ENCODE measurements around the gene PDE10A. TPM values are rescaled to one million over a fixed set of nuclear protein-coding genes. Genes with fewer than 3 reads are reported as not detected.

The PDE10A gene
- total RNA-seq, 6 experiments from 2014 or later = 1.2 to 2.0 (median 1.6) TPM; not detected in 2

GRCh38 chr6:165543781-165544180, 119.3 kb downstream of the PDE10A start:
- H3K36me3 Mint-ChIP-seq (ENCODE audit: low read depth) = no peaks in the 10 kb centered on the region
- peaks cover 1% of the 10 kb centered on the region; the same call in 1 of the 2 replicates for H3K27me3 Mint-ChIP-seq (ENCODE audit: insufficient read depth)
- TF ChIP-seq, protein P1, sequence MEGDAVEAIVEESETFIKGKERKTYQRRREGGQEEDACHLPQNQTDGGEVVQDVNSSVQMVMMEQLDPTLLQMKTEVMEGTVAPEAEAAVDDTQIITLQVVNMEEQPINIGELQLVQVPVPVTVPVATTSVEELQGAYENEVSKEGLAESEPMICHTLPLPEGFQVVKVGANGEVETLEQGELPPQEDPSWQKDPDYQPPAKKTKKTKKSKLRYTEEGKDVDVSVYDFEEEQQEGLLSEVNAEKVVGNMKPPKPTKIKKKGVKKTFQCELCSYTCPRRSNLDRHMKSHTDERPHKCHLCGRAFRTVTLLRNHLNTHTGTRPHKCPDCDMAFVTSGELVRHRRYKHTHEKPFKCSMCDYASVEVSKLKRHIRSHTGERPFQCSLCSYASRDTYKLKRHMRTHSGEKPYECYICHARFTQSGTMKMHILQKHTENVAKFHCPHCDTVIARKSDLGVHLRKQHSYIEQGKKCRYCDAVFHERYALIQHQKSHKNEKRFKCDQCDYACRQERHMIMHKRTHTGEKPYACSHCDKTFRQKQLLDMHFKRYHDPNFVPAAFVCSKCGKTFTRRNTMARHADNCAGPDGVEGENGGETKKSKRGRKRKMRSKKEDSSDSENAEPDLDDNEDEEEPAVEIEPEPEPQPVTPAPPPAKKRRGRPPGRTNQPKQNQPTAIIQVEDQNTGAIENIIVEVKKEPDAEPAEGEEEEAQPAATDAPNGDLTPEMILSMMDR (IDR thresholded peaks at IDR 0.05) = no peak
- no peak overlapping the region for H3K27ac Mint-ChIP-seq
- H3K9me3 Mint-ChIP-seq = peaks cover 27% of the 10 kb centered on the region
- H3K4me3 Mint-ChIP-seq = no peak overlapping the region
- H3K4me1 Mint-ChIP-seq (ENCODE audit: low read depth) = no peaks in the 10 kb centered on the region
- no peak for DNase-seq

- TF ChIP-seq, protein P1 (IDR thresholded peaks at IDR 0.05) = no peak
- no peaks in the 10 kb centered on the region for H3K27me3 Mint-ChIP-seq (ENCODE audit: insufficient read depth)
- peaks cover 55% of the 10 kb centered on the region for H3K9me3 Mint-ChIP-seq
- DNase-seq = no peak
- no peaks in the 10 kb centered on the region for H3K36me3 Mint-ChIP-seq (ENCODE audit: low read depth)
- H3K4me1 Mint-ChIP-seq (ENCODE audit: low read depth) = no peaks in the 10 kb centered on the region
- H3K4me3 Mint-ChIP-seq = no peak overlapping the region
- H3K27ac Mint-ChIP-seq = no peak overlapping the region
Measured at GRCh38 chr6:165536911-165537310, 126.1 kb downstream of the PDE10A start.

- TF ChIP-seq, protein P1 (IDR thresholded peaks at IDR 0.05) = no peak
- Mint-ChIP-seq H3K27ac (no peak overlapping the region), H3K9me3 (peaks cover 75% of the 10 kb centered on the region), H3K36me3 (ENCODE audit: low read depth) (no peaks in the 10 kb centered on the region), H3K4me1 (ENCODE audit: low read depth) (no peaks in the 10 kb centered on the region), H3K4me3 (no peak overlapping the region), H3K27me3 (ENCODE audit: insufficient read depth) (peaks cover 2% of the 10 kb centered on the region; the same call in 1 of the 2 replicates)
- no peak for DNase-seq
Measured at GRCh38 chr6:165519316-165519715, 143.7 kb downstream of the PDE10A start.

DNA sequence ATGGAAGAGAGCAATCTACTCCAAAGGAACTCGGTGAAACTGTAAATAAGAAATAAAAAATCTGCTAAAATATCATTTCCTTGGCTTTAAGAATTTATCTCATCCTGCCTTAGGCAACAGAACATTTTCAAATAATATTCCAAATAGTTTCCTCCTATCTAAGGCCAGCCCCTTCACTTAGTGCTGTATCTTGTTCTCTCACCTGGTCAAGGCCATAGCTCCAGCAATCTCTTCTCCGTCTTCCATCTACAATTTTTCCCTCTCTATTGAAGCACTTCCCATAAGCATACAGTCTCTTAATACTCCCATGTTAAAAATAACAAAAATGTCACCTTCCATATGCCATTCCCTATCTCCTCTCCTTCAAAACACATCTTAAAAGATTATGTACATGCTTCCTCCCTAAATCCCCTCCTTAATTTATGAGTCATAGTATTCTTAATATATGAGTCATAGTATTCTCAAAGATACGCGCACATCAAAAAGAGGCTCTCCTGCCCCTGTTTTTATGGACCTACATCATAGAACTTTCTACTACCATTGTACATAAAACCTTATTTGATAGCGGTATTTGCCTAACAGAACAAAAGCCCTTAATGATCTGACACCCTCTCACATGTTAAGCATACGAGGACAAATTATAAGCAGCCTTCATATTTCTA, 146.9 kb downstream of the PDE10A start:
- TF ChIP-seq, protein P1 (IDR thresholded peaks at IDR 0.05) = no peak
- H3K9me3 Mint-ChIP-seq = peaks cover 69% of the 10 kb centered on the region
- H3K36me3 Mint-ChIP-seq (ENCODE audit: low read depth) = no peaks in the 10 kb centered on the region
- H3K27ac Mint-ChIP-seq = no peak overlapping the region
- no peaks in the 10 kb centered on the region for H3K4me1 Mint-ChIP-seq (ENCODE audit: low read depth)
- H3K4me3 Mint-ChIP-seq = no peak overlapping the region
- DNase-seq = no peak
- peaks cover 2% of the 10 kb centered on the region; the same call in 1 of the 2 replicates for H3K27me3 Mint-ChIP-seq (ENCODE audit: insufficient read depth)

- no peak overlapping the region for H3K27ac Mint-ChIP-seq
- no peak overlapping the region for H3K4me3 Mint-ChIP-seq
- TF ChIP-seq, protein P1 (IDR thresholded peaks at IDR 0.05) = no peak
- H3K36me3 Mint-ChIP-seq (ENCODE audit: low read depth) = no peaks in the 10 kb centered on the region
- no peaks in the 10 kb centered on the region for H3K4me1 Mint-ChIP-seq (ENCODE audit: low read depth)
- DNase-seq = no peak
- H3K27me3 Mint-ChIP-seq (ENCODE audit: insufficient read depth) = peaks cover 2% of the 10 kb centered on the region; the same call in 1 of the 2 replicates
- peaks cover 70% of the 10 kb centered on the region for H3K9me3 Mint-ChIP-seq
Measured at GRCh38 chr6:165514621-165515020, 148.4 kb downstream of the PDE10A start.
